GM21390 (cell line): Measurements from ENCODE around the gene SYNPO.

Source experiments
- ATAC-seq: cut with Tn5 transposase; IDR thresholded peaks from one replicate; pipeline ENCODE4 v1.9.1; 2021; ENCODE audit not compliant: unreplicated experiment

The SYNPO gene, protein sequence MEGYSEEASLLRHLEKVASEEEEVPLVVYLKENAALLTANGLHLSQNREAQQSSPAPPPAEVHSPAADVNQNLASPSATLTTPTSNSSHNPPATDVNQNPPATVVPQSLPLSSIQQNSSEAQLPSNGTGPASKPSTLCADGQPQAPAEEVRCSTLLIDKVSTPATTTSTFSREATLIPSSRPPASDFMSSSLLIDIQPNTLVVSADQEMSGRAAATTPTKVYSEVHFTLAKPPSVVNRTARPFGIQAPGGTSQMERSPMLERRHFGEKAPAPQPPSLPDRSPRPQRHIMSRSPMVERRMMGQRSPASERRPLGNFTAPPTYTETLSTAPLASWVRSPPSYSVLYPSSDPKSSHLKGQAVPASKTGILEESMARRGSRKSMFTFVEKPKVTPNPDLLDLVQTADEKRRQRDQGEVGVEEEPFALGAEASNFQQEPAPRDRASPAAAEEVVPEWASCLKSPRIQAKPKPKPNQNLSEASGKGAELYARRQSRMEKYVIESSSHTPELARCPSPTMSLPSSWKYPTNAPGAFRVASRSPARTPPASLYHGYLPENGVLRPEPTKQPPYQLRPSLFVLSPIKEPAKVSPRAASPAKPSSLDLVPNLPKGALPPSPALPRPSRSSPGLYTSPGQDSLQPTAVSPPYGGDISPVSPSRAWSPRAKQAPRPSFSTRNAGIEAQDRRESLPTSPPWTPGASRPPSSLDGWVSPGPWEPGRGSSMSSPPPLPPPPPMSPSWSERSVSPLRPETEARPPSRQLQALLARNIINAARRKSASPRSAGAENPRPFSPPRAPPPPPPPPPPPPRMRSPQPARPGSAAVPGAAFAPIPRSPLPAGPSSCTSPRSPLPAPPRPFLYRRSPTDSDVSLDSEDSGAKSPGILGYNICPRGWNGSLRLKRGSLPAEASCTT

GRCh38 chr5:150640311-150641005 is at the start of gene SYNPO:
Gene SYNPO, plus strand, starts transcription at chr5:150640660. Its CDS starts 7,616 bp downstream, at chr5:150648276.
- ATAC-seq: no peak

DNA sequence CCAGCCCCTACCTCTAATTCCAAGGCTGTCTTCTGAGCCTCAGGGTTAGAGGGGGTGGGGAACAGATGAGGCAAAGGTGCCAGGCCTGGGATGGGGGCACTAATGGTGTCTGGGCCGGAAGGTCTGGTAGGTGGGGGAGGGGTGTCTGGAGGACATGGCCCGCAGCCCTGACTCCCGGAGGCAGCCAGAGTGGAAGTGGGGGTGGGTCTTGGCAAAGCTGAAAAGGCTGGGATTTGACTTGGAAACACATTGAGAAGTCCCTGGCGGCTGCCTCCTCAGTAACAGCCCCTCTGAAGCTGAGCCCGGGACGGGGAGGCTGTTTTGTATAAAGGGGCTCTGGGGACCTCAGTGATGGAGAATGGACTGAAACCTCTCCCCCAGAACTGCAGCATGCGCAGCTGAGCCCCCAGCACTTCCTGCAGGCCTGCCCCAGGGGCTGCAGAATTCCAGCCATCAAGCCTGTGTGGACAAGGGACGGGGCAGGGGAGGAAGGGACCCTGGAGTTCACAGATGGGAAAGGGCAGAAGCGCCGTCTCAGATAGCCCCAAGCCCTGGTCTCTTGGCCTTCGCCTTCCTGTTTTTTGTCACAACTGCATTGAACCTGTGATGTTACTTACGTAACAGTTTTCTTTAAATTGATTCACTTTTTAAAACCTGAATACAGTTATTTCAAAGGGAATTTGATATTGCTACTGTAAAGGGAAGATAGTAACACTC is 49.3 kb upstream of the SYNPO start:
- ATAC-seq: no peak

- no peak for ATAC-seq
These were observed 46.9 kb upstream of the SYNPO start for GRCh38 chr5:150593593-150593992.

DNA sequence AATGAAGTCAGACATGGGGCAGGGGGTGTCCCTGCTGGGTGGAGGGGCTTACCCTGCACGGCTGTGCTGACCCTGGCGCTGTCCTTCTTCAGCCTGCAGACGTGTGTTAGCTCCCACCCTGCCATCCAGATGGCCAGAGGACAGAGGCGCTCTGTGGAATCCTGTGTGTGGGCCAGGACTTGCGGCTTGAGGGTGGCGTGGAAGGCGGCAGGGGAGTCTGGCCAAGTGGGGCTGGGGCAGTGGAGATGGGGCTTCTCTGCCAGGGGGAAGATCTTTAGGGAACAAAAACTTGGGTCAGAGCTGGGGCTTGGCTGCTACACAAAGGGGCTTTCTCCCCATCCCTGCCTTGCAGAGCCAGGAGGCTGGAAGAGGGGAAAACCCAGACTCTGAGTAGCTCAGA is 46.5 kb upstream of the SYNPO start:
- no peak for ATAC-seq

DNA sequence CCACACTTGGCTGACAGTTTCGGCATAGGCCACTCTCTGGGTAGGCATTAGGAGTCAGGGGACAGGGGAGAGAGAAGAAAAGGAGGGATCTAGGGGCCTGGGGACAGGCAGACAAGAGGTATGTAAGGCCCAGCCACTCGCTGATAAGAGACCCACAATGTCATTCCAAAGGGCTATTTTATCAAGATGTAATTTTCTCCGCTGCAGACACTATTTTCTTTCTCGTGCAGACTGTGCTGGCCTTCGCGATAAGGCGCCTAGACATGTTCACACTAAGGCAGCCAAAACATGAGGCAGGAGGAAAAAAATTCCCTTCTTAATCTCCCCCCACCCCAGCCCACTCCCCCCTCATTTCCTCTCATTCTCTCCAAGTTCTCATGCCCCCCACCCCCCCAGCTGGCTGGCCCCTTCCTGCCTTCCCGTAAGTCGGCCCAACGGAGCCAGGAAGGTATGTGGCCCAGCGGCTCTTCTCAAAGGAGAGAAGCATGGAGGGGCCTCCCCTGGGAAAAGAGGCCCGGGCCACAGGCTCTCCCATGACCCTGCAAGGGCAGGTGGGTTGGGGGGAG is 44.9 kb upstream of the SYNPO start:
- ATAC-seq: no peak

- no peak for ATAC-seq
These were observed 44.1 kb upstream of the SYNPO start for GRCh38 chr5:150596313-150596712.

GRCh38 chr5:150596826-150597225 is 43.6 kb upstream of the SYNPO start:
- no peak for ATAC-seq

DNA sequence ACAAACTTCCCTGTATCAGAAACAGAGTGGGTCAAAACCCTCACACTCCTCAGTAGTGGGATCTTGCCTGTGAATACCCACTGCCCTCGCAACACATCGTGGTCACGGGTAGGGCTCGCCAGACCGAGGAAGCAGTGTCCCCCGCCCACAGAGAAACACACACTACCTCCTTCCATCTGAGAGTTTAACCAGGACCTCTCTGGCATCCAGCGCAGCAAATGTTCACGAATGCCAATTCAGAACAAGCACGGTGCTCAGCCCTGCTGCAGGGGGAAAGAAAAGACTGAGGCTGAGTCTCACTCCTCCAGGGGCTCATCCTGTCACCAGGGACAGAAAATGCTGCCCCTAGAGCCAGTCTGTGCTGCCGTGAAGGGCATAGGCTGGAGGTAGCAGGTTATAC is 42.5 kb upstream of the SYNPO start:
- no peak for ATAC-seq

- no peak for ATAC-seq
These were observed 41.6 kb upstream of the SYNPO start for GRCh38 chr5:150598821-150599273.

DNA sequence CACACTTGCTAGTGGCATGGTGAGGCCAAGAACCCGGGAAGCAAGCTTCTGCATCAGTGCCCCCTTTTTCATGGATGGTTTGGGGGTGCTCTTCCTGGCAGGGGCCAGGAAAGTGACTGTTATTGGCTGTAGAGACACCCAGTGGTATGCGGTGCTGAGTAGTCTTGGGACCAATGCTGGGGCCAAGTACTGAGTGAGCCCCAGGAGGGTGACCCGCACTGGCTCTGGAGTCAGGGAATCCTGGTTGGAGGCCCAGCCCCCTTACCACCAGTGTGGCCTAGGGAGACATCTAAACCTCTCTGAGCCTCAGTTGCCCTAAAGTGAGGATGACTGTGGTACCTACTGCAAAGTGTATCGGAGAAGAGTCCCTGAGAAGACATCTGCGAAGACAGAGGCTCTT is 41.2 kb upstream of the SYNPO start:
- no peak for ATAC-seq

GRCh38 chr5:150599917-150600511 is 40.4 kb upstream of the SYNPO start:
- ATAC-seq: no peak

GRCh38 chr5:150600616-150601490 is 39.6 kb upstream of the SYNPO start:
- ATAC-seq: no peak

- ATAC-seq: no peak
These were observed 38.7 kb upstream of the SYNPO start for GRCh38 chr5:150601491-150602345.

DNA sequence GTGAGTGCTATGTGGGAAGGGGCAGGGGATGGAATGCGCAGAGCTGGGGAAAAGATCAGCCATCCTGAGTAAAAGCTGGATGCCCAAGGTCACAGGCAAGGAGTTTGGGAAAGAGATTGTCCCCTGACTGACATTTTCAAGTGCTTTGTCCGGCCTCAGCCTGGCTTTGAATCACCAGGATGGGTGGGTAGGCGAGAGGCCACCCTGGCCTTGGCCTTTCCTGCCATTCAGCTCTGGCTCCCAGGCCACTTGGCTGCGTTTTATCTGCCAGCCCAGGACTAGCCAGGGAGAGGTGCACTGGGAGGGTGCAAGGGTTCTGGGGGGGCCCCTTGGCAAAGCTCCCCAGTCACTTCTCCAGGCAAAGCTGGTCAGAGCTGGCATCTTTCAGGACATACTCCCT is 37.4 kb upstream of the SYNPO start:
- ATAC-seq: no peak

- ATAC-seq: no peak
These were observed 37.0 kb upstream of the SYNPO start for GRCh38 chr5:150603491-150603890.

DNA sequence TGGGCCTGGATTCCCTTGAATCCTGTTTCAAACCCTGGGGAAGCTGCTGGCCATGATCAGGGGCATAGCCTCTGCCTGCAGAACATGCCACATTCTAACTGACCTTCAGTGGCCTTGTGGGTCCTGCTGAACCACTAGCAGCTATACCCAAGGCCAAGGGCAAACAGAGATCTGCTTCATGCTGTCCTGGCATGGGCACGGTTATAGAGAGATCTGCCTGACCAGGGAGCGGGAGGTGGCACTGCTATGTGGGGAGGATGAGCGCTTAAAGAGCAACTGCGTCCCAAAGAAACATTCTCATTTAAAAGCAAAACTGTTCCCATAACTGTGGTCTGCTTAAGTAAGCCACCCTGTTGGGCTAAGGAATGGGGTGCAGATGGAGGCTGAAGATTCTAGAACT is 36.5 kb upstream of the SYNPO start:
- no peak for ATAC-seq

DNA sequence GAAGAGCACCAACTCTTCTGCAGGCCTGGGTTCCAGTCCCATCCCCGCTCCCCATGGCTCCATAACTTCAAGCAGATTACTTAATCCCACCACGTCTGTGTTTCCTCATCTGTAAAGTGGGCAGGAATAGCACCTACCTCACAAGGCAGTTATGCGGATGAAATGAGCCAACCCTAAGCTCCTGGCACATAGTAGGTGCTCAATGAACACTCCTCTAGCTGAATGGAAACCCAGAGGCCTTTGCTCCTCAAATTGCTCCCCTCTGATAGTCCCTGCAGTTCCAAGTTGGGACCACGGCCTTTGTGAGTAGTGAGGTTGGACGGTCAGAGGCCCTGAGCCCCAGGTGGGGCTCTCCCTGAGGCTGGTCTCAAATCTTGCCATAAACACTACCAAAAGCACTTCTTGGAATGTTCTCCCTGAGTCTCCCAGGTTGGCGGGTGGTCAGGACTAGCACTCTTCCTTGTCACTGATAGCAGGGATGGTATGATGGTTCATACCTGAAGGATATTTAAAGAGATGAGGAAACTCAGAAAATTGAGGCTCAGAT is 35.5 kb upstream of the SYNPO start:
- ATAC-seq: no peak

DNA sequence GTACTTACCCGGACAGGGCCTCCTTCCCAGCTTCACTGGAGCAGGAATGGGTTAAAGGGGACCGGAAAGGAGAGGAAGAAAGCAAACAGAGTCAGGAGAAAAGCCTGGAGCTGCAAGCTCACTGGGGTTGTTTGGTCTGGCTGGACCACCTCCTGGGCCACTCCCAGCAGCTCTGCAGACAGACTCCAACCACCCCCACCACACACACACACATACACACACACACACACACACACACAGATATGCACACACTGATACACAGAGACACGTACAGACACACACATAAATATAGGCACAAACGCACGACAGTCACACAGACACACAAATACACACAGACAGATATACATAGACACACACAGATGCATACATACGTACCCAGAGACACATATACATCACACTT is 34.9 kb upstream of the SYNPO start:
- ATAC-seq: no peak
